Hematopoietic multipotent progenitor cell treated with erythropoietin and hydrocortisone succinate and interleukin-3 and kit ligand, for 8 days (in vitro differentiated cells): ENCODE results near the gene WDPCP.
"Not testable (repeated sequence)": the region's sequence is repeated elsewhere in the genome, so short reads cannot be mapped to it uniquely, and the experiment has no call there.

Source experiments
- DNase-seq: peaks from one replicate; pipeline ENCODE4 v3.0.0-alpha.2; 2015

Gene WDPCP

GRCh38 chr2:63099032-63099431 is 489.2 kb downstream of the WDPCP start:
- DNase-seq = no peak

GRCh38 chr2:63096491-63096890 is 491.8 kb downstream of the WDPCP start:
- no peak for DNase-seq

- no peak for DNase-seq
These were observed 494.8 kb downstream of the WDPCP start for GRCh38 chr2:63093502-63093901.

DNA sequence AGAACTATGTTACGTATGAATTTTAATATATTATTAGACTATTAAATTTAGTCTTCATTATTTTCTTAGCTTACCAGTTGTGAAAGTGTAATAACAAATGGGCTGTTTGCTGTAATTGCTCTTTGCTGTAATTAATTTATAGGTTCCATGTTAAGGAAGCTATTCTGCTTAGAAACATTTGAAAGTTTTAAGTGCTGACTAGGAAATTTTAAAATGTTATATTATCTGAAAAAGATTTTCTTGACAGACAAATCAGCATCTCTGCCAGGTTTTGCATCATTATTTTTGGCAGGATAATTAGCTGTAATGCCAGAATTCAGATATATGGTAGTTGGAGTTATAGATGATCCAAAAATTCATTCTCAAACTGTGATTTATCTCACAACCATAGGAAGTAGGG is 495.4 kb downstream of the WDPCP start:
- no peak for DNase-seq

- DNase-seq = no peak
These were observed 495.9 kb downstream of the WDPCP start for GRCh38 chr2:63092401-63092800.

DNA sequence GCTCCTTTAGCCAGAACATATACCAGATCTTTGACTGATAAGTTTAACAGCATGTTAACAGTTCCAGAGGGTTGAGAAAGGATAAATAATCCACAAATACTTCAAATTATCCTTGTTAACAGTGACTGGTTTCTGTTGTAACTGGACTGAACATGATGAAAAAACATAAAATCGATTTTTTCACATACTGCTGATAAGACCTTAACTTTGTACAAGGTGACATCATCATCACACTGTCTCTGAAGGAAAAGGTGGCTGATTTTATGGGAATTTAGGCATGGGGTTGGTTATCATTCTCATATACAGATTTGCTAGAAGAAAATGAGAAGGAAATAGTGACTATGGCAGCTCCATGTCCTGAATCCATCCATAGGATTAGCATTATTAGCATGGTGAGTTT is 501.6 kb downstream of the WDPCP start:
- DNase-seq = no peak

- no peak for DNase-seq
These were observed 506.9 kb downstream of the WDPCP start for GRCh38 chr2:63081404-63081803.

GRCh38 chr2:63078852-63079606 is 509.2 kb downstream of the WDPCP start:
- DNase-seq = peak; percentile 50

GRCh38 chr2:63074399-63074798 is 513.9 kb downstream of the WDPCP start:
- not testable (repeated sequence) for DNase-seq

DNA sequence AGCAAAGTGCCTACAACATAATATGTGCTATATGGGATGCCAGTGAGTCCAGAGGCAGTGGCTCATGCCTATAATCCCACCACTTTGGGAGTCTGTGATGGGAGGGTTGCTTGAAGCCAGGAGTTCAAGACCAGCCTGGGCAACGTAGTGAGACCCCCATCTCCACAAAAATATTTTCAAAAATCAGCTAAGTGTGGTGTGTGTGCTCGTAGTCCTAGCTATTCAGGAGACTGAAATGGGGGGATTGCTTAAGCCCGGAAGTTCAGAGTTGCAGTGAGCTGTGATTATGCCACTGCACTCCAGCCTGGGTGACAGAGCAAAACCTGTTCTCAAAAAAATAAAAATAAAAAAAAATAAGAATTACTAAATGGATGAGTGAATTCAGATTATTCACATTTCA is 514.3 kb downstream of the WDPCP start:
- DNase-seq = no peak

- no peak for DNase-seq
These were observed 516.6 kb downstream of the WDPCP start for GRCh38 chr2:63071664-63072063.
